ENCODE measurements around the gene L1CAM.

Gene L1CAM

DNA sequence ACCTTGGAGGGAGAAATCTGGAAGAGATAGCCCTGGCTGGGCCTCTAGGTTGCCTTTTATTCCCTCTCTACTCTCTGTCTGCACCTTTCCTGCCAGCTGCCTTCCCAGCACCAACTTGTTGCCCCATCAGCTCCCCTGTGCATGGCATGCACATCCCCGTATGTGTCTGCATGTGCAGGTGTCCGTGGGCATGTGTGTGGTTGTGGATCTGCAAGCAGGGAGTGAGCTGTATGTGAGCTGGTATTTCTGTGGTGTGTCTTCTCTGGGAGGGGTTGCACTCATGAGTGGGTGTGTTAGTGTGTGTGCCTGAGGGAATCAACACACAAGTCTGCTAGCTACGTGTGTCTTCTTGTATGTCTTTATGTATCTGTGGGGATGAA lies 9.9 kb downstream of the L1CAM start:
- DNase-seq: no peak

DNA sequence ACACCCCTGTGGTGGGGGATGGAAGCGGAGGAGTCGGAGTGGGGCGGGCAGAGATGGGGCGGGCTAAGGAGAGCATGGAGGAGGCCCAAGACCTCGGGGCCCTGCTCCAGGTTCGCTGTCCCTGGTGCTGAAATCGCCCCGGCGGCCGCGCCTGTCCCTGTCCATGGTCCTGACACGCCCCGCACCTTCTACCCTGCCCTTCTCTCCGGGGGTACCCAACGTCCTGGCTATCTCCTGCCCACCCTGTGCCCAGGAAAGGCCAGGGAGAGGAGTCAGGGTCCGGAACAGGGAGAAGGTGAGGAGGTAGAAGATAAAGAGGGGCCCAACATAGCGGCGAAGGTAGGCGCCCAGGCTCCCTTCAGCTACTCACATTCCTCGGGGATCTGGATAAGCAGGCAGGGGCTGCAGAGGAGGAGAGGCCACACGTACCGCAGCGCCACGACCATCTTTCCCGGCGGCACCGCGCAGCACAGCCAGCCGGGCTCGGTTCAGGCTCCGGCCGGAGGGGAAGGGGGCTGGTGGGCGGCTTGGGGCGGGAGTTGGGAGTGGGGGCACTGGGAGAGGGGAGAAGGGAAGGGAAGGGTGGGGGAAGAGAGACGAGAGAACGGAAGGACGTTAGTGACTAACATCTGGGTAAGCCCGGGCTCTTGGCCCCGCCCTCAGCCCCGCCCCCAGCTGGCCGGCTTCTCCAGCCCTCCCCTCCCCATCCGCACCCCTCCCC lies 10.4 kb downstream of the L1CAM start:
- peak; percentile 56 to 68 for DNase-seq

DNA sequence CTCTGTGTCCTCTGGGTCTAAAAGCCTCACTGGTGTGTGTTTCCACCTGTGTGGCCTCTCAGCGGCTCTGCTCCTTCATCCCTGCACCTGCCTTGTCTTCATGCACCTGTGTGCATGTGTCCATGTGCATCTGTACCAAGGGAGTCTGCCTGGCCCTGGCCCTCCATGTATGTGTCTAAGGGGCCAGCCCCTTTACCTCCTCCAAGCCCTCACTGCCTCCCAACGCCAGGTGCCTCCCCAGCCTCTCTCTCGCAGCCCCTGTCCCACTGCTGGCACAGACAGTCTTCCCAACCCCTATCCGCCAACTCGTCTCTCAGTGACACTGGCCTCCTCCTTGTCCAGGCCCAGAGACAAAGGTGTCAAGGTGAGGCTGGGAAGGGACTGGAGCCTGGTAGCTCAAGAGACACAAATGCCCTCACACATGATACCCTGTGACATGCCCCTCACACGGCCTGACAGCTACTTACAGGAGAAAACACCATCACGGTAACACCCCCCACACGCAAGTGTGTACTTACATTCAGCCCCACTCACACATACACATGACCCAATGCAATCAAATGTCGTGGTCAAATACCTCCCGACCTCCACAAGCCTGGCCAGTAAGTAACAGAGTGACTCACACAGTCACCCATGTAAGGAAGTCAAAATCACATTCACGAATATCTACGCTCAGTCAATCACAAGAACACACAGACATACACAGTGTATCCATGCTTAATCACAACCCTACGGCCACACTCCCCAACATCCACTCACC lies 11.4 kb downstream of the L1CAM start:
- DNase-seq: no peak

GRCh38 chrX:153874085-153874365 lies 11.9 kb downstream of the L1CAM start:
- no peak for DNase-seq

- no peak for DNase-seq
Observed at GRCh38 chrX:153873282-153874084, 12.5 kb downstream of the L1CAM start.

GRCh38 chrX:153871946-153872878 lies 13.8 kb downstream of the L1CAM start:
- DNase-seq: no peak

DNA sequence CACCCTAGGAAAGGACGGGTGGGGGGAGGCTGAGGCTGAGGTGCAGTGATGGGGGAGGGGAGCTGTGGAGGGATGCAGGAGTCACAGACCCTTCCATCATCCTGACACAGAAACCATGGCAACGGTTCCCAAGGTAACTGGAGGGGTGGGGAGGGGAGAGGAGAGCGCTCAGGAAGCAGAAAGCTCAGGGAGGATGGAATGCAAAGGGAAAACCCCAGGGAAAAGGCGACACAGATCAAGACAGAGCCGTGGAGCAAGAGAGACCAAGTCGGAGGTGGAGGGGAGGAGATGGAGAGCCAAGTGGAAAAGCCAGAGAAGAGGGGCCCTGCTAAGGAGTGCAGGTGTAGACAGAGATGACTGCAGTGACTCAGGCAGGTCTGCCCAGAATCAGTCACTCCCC lies 14.5 kb downstream of the L1CAM start:
- DNase-seq: no peak

GRCh38 chrX:153870791-153871360 lies 15.1 kb downstream of the L1CAM start:
- no peak for DNase-seq

DNA sequence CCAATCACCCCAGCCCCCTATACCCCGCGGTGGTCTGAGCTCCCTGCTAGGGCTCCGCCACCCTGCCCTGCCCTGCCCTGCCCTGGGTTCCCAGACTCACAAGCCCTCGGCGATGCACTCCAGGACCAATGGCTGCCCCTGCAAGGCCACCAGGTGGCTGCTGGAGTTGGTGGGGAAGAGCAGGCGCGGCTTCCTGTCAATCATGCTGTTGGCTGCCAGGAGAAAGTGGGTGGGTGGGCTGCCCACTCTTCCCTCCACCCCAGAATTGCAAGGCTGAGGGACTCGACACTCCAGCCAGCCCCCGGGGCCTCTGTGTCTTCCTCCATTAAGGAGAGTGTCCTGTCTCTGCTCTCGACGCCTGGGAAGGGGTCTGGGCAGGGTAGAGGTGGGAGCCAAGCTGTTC lies 15.7 kb downstream of the L1CAM start:
- DNase-seq: no peak

- DNase-seq: no peak
Observed at GRCh38 chrX:153869473-153870287, 16.3 kb downstream of the L1CAM start.

GRCh38 chrX:153868576-153869472 lies 17.1 kb downstream of the L1CAM start:
- no peak for DNase-seq

DNA sequence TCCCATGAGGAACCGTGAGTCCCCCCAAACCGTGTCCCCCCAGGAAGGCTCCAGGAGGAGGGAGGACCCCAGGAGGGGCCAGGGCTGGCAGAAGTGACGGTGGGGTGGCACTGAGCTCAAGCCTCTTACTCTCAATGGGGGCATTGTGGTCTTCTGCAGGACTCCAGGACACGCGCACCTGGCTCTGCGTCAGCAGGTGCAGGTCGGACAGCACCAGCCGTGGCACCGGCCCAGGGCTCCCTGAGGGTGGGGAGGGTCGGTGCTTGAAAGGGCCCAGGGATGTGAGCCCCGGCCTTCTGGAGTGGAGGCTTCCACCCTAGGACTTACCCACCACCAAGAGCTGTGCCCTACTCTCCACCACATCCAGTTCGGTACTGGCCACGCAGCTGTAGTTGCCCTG lies 18.3 kb downstream of the L1CAM start:
- DNase-seq: no peak

DNA sequence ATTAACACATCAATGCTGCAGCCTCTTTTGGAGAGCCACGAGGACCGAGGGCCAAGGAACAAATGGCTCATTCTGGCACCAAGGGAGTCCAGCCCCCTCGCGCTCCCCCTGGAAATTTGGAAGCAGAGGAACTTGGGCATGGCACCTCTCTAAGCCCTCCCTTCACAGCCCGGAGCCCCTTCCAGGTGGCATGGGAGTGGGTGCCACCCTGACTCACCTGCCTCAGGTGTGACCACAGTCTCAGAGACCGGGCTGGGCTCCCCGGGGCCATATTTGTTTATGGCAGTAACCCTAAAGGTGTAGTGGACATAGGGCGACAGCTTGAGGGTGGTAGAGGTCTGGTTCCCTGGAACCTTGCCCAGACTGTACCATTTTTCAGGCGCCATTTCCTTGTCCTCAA lies 18.8 kb downstream of the L1CAM start:
- DNase-seq: no peak

GRCh38 chrX:153866302-153867019 lies 19.5 kb downstream of the L1CAM start:
- DNase-seq: no peak

DNA sequence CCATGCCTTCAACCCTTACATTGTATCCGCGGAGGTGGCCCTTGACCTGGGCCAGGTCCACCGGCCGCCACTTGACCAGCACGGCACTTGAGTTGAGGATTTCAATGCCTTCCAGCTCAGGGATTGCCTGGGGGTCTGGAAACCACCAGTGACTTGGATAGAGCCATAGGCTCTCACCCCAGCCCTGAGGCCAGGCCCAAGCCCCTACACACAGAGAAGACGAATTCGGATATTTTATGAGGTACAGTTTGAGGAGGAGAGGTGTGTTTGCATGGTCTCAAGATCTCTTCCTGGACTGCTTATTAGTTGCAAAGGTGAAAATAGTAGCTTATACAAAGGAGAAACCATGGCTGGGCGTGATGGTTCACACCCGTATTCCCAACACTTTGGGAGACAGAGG lies 20.3 kb downstream of the L1CAM start:
- DNase-seq: no peak

GRCh38 chrX:153865321-153865580 lies 20.7 kb downstream of the L1CAM start:
- no peak for DNase-seq

DNA sequence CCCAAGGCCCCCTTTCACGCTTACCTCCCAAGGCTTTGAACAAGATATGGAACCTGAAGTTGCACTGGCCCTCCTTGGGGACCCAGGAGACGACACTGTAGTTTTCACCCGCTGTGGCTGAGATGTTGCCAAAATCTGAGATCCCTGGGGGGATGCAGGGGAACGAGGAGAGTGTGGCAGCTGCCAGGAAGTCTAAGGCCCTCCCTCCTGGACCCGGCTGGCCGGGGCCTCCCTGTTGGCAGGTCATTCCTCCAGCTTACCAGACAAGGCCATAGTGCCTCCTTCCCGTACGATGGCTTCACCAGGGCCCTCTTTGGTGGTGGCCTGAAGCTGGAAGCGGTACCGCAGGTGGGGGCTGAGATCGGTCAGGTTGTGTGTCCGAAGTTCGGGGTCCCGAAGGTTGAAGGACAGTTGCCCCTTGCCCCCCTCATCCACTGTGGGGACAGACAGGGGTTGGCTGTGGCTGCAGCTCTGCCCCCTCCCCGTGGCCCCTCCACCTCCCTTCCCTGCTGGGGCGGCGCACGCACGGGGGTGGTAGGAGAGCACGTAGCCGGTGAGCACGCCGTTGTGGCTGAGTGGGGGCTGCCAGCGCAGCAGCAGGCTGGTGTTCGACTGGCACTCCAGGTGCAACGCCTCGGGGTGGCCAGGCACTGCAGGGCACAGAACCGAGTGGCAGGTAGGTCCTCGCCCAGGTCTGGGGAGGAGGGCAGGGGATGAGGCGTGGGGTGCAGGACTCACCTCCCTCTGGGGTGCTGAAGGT lies 21.2 kb downstream of the L1CAM start:
- no peak for DNase-seq

GRCh38 chrX:153864101-153864500 lies 21.9 kb downstream of the L1CAM start:
- DNase-seq: no peak

- DNase-seq: no peak
Observed at GRCh38 chrX:153863251-153863991, 22.6 kb downstream of the L1CAM start.

Data from activated CD4-positive, alpha-beta T cell treated with anti-CD3 and anti-CD28 coated beads, Interleukin-2, amount 50 U/mL, for 48 hours (primary cell).